A549 (cell line): ENCODE measurements around the gene PLPP3. TPM values are rescaled to one million over a fixed set of nuclear protein-coding genes. Genes with fewer than 3 reads are reported as not detected.

Source experiments
- ATAC-seq, 2 experiments: fragments of 200-7000 bp in 1 of 2; fragments of >200 bp in 1 of 2; cut with Nextera tagmentation in 1 of 2; cut with Tn5 transposase in 1 of 2; 3 replicates each; pipeline versions ENCODE4 v1.8.0 to v1.9.1; 2018 to 2020; ENCODE audit warnings: mild to moderate bottlenecking in 1 of 2, moderate library complexity in 1 of 2
- CTCF ChIA-PET: fragments of 300-600 bp; sonication (Branson Sonifier 250); formaldehyde crosslinking; extraction: SDS; loops from one replicate; lab custom pipeline; 2021; ENCODE audit warnings: antibody characterized with exemption, inconsistent platforms; lab: Yijun Ruan, JAX
- POLR2A ChIA-PET: fragments of 350-600 bp; formaldehyde crosslinking; extraction: SDS; loops from one replicate; lab custom pipeline; 2021; ENCODE audit warnings: antibody characterized with exemption, inconsistent platforms; lab: Yijun Ruan, JAX
- DNase-seq, 2 experiments: peaks; one replicate each; pipeline versions ENCODE4 v3.0.0 to v3.0.0-alpha.2; 2011 to 2016; ENCODE audit warnings: low read depth in 1 of 2, low spot score in 1 of 2
- FAIRE-seq: peaks from 2 replicates; lab custom pipeline; 2011; peaks lifted over from hg19 to GRCh38; lab: Jason Lieb, UNC
- H3K27ac ChIP-seq, 2 experiments: fragments of >200 bp; sonication (Bioruptor Twin); formaldehyde crosslinking; 3 replicates each; pipeline ENCODE4 v1.5.1; 2016 to 2017
- H3K4me1 ChIP-seq: fragments of >200 bp; sonication (Bioruptor Twin); formaldehyde crosslinking; 3 replicates; pipeline ENCODE4 v1.6.1; 2016
- H3K4me2 ChIP-seq: fragments of >200 bp; sonication (Bioruptor Twin); formaldehyde crosslinking; 3 replicates; pipeline ENCODE4 v1.6.1; 2016
- H3K4me3 ChIP-seq: fragments of >200 bp; sonication (Bioruptor Twin); formaldehyde crosslinking; 3 replicates; pipeline ENCODE4 v1.5.1; 2016
- H3K9me3 ChIP-seq: fragments of >200 bp; sonication (Bioruptor Twin); formaldehyde crosslinking; 3 replicates; pipeline ENCODE4 v1.6.1; 2016
- ATOH8 ChIP-seq: fragments of 250-450 bp; sonication (Bioruptor Pico); IDR thresholded peaks from 2 replicates; pipeline ENCODE4 v1.5.0; 2020; ENCODE audit warnings: low read depth, mild to moderate bottlenecking, moderate library complexity
- BCL3 ChIP-seq: fragments of >200 bp; sonication (Bioruptor Twin); formaldehyde crosslinking; IDR thresholded peaks from 3 replicates; pipeline ENCODE4 v1.6.1; 2016
- BHLHE40 ChIP-seq: IDR thresholded peaks from 2 replicates; pipeline ENCODE4 v1.6.1; 2012; ENCODE audit warnings: low read depth, low read length, inconsistent platforms
- CHD2 ChIP-seq: fragments of 150-350 bp; IDR thresholded peaks from 2 replicates; pipeline ENCODE4 v1.6.1; 2014; ENCODE audit warnings: low read length; ENCODE audit not compliant: partially characterized antibody
- E2F6 ChIP-seq: IDR thresholded peaks from 2 replicates; pipeline ENCODE4 v1.6.1; 2012; ENCODE audit warnings: low read depth, borderline replicate concordance
- FOSL2 ChIP-seq, 2 experiments: fragments of 450-650 bp in 1 of 2; fragments of >200 bp in 1 of 2; sonication (Bioruptor Twin) in 1 of 2; formaldehyde crosslinking; IDR thresholded peaks; 2 replicates each; pipeline versions ENCODE4 v1.5.0 to v1.6.1; 2016 to 2020; ENCODE audit warnings: mild to moderate bottlenecking in 1 of 2, moderate library complexity in 1 of 2
- FOXS1 ChIP-seq: fragments of 250-450 bp; sonication (Bioruptor Pico); IDR thresholded peaks from 2 replicates; pipeline ENCODE4 v1.5.0; 2020; ENCODE audit warnings: mild to moderate bottlenecking, moderate library complexity
- GATA3 ChIP-seq: IDR thresholded peaks from 2 replicates; pipeline ENCODE4 v1.6.1; 2012; ENCODE audit warnings: borderline replicate concordance
- HES2 ChIP-seq: fragments of >200 bp; sonication (Bioruptor Twin); formaldehyde crosslinking; IDR thresholded peaks from 2 replicates; pipeline ENCODE4 v1.6.1; 2016
- HEYL ChIP-seq: fragments of 250-450 bp; sonication (Bioruptor Pico); IDR thresholded peaks from 2 replicates; pipeline ENCODE4 v1.8.0; 2021; ENCODE audit warnings: mild to moderate bottlenecking, moderate library complexity
- HMGXB4 ChIP-seq: fragments of 250-450 bp; sonication (Bioruptor Pico); IDR thresholded peaks from 2 replicates; pipeline ENCODE4 v1.5.0; 2021; ENCODE audit warnings: mild to moderate bottlenecking, moderate library complexity, borderline replicate concordance
- HOXA7 ChIP-seq: fragments of 250-450 bp; sonication (Bioruptor Pico); IDR thresholded peaks from 2 replicates; pipeline ENCODE4 v1.5.0; 2020; ENCODE audit warnings: mild to moderate bottlenecking, moderate library complexity
- HOXB5 ChIP-seq: fragments of 250-450 bp; sonication (Bioruptor Pico); IDR thresholded peaks from 2 replicates; pipeline ENCODE4 v1.5.0; 2020; ENCODE audit warnings: mild to moderate bottlenecking, moderate library complexity
- JUNB ChIP-seq: fragments of >200 bp; sonication (Bioruptor Twin); formaldehyde crosslinking; IDR thresholded peaks from 2 replicates; pipeline ENCODE4 v1.6.1; 2016
- KDM5A ChIP-seq: fragments of 200-600 bp; sonication (generic); IDR thresholded peaks from 2 replicates; pipeline ENCODE4 v1.6.1; 2016; ENCODE audit warnings: antibody characterized with exemption, mild to moderate bottlenecking
- MAZ ChIP-seq: fragments of 150-350 bp; IDR thresholded peaks from 2 replicates; pipeline ENCODE4 v1.6.1; 2014; ENCODE audit warnings: antibody characterized with exemption, low read depth, low read length, borderline replicate concordance
- MYC ChIP-seq: IDR thresholded peaks from 2 replicates; pipeline ENCODE4 v1.6.1; 2012; ENCODE audit warnings: mild to moderate bottlenecking, inconsistent platforms, low read length, improper control_type of control experiment, borderline replicate concordance
- NFE2L2 ChIP-seq: fragments of 150-350 bp; conservative IDR thresholded peaks from 2 replicates; pipeline ENCODE4 v1.6.1; 2014; ENCODE audit warnings: low read length
- NR3C1 ChIP-seq: fragments of >200 bp; sonication (Bioruptor Twin); formaldehyde crosslinking; IDR thresholded peaks from 3 replicates; pipeline ENCODE4 v1.6.1; 2017
- PHF8 ChIP-seq: fragments of 200-600 bp; sonication (generic); IDR thresholded peaks from 2 replicates; pipeline ENCODE4 v1.6.1; 2016; ENCODE audit warnings: low read depth, mild to moderate bottlenecking, antibody characterized with exemption, moderate library complexity, borderline replicate concordance
- POLR2A ChIP-seq: IDR thresholded peaks from 2 replicates; pipeline ENCODE4 v1.6.1; 2012; ENCODE audit warnings: mild to moderate bottlenecking, low read length
- POLR2AphosphoS2 ChIP-seq: conservative IDR thresholded peaks from 2 replicates; pipeline ENCODE4 v1.6.1; 2012; ENCODE audit warnings: low read length, improper control_type of control experiment, inconsistent platforms
- RAD21 ChIP-seq, 2 experiments: fragments of >200 bp in 1 of 2; sonication (Bioruptor Twin) in 1 of 2; formaldehyde crosslinking in 1 of 2; IDR thresholded peaks in 1 of 2; conservative IDR thresholded peaks in 1 of 2; 2 replicates in 1 of 2; 3 replicates in 1 of 2; pipeline ENCODE4 v1.6.1; 2012 to 2018; ENCODE audit warnings: inconsistent platforms in 1 of 2
- RCOR1 ChIP-seq: fragments of 150-350 bp; IDR thresholded peaks from 2 replicates; pipeline ENCODE4 v1.6.1; 2014; ENCODE audit warnings: antibody characterized with exemption, low read length, low read depth
- RNF2 ChIP-seq: fragments of 200-600 bp; sonication (generic); IDR thresholded peaks from 2 replicates; pipeline ENCODE4 v1.6.1; 2016; ENCODE audit warnings: low read depth, mild to moderate bottlenecking, antibody characterized with exemption, moderate library complexity, borderline replicate concordance
- TFCP2L1 ChIP-seq: fragments of 250-450 bp; sonication (Bioruptor Pico); IDR thresholded peaks from 2 replicates; pipeline ENCODE4 v1.5.0; 2021; ENCODE audit warnings: mild to moderate bottlenecking
- TP53 ChIP-seq: fragments of 250-450 bp; sonication (Bioruptor Pico); IDR thresholded peaks from 2 replicates; pipeline ENCODE4 v1.5.0; 2021; ENCODE audit warnings: mild to moderate bottlenecking, moderate library complexity
- ZFP36 ChIP-seq: fragments of 450-650 bp; IDR thresholded peaks from 2 replicates; pipeline ENCODE4 v1.6.1; 2014; ENCODE audit warnings: borderline replicate concordance; ENCODE audit not compliant: partially characterized antibody
- WGBS: methylation state at CpG from one replicate; pipeline ENCODE4 v1.1.6; 2017; ENCODE audit errors: missing lambda C conversion rate; 5-methylcytosine and 5-hydroxymethylcytosine counted together
- polyA plus RNA-seq, 4 experiments: library from polyadenylated mRNA; depleted of rRNA in 3 of 4; stranded (reverse); fragments of >200 nt; fragmentation: RNase III in 1 of 4; extraction: RNeasy Plus Mini Kit Qiagen cat#74134 plus additional on column Dnase treatment in 1 of 4; gene quantifications; 2 replicates in 3 of 4; 3 replicates in 1 of 4; pipeline ENCODE4 v1.2.3, GENCODE V29; 2011 to 2017
- TF ChIP-seq, protein P1 (sequence below): IDR thresholded peaks from 2 replicates; pipeline ENCODE4 v1.6.1; 2012

Gene PLPP3
- polyA plus RNA-seq, 2 of the 4 experiments (the other 2 are of a cell fraction): 23.6 to 25.6 TPM

DNA sequence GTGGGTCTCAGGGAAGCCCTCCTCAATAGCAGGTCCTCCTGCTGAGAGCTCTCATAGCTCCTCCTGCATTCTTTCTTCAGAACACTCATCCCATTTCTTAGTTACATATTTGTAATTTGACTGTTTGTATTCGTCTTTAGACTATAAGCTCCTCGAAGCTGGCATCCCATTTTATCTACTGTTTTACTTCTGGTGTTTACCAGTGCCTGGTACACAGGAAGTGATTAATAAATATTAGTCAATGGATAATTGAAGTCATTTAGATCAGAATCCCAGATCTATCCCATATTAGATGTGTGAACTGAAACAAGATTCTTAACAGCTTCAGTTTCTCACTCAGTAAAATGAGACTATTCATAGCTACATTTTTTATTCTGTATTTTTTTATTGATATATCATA is 88.7 kb downstream of the PLPP3 start (continued):
- TF ChIP-seq RCOR1 (no peak), POLR2AphosphoS2 (no peak), GATA3 (no peak)

- Histone ChIP-seq H3K9me3 (no peaks in the 10 kb centered on the region), H3K4me1 (0 out of 3 replicates have a peak, but pooled peaks cover 10% of the 10 kb centered on the region), H3K4me3 (no peak overlapping the region), H3K27ac (no peak overlapping the region), H3K4me2 (no peak overlapping the region)
- ChIA-PET CTCF (no interaction called here), POLR2A (no interaction called here)
- 87% methylated on average over 8 of the region's 8 CpGs for WGBS
- no peak for ATAC-seq
- TF ChIP-seq TFCP2L1 (CRISPR knock-in tag) (no peak), FOXS1 (CRISPR knock-in tag) (no peak), BHLHE40 (no peak), HEYL (no peak), E2F6 (no peak), BCL3 (no peak), TP53 (CRISPR knock-in tag) (no peak), RNF2 (no peak)
- TF ChIP-seq, protein P1, sequence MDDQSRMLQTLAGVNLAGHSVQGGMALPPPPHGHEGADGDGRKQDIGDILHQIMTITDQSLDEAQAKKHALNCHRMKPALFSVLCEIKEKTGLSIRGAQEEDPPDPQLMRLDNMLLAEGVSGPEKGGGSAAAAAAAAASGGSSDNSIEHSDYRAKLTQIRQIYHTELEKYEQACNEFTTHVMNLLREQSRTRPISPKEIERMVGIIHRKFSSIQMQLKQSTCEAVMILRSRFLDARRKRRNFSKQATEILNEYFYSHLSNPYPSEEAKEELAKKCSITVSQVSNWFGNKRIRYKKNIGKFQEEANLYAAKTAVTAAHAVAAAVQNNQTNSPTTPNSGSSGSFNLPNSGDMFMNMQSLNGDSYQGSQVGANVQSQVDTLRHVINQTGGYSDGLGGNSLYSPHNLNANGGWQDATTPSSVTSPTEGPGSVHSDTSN: no peak
- no peak for DNase-seq
- no peak for FAIRE-seq
Observed at GRCh38 chr1:56489695-56490094, 89.7 kb downstream of the PLPP3 start.

DNA sequence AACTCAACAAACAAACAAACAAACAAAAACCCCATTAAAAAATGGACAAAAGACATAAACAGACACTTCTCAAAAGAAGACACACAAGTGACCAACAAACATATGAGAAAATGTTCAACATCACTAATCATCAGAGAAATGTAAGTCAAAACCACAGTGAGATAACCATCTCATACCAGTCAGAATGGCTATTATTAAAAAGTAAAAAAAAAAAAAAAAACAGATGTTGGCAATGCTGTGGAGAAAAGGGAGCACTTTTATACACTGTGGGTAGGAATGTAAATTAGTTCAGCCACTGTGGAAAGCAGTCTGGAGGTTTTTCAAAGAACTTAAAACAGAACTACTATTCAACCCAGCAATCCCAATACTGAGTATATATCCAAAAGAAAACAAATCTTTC is 94.7 kb downstream of the PLPP3 start:
- DNase-seq (no peak), ATAC-seq (no peak), FAIRE-seq (peak; percentile 32)
- Histone ChIP-seq H3K4me3 (no peak overlapping the region), H3K27ac (no peak overlapping the region), H3K4me2 (no peak overlapping the region), H3K9me3 (no peaks in the 10 kb centered on the region), H3K4me1 (no peaks in the 10 kb centered on the region)
- ChIA-PET POLR2A (no interaction called here), CTCF (no interaction called here)
- no peak for TF ChIP-seq RCOR1
- TF ChIP-seq PHF8: no peak
- TF ChIP-seq JUNB: no peak
- no peak for TF ChIP-seq CHD2
- TF ChIP-seq ATOH8: no peak
- TF ChIP-seq NR3C1: no peak
- no peak for TF ChIP-seq BHLHE40
- no peak for TF ChIP-seq ZFP36
- no peak for TF ChIP-seq MAZ
- TF ChIP-seq HOXA7: no peak
- TF ChIP-seq NFE2L2: no peak
- TF ChIP-seq RAD21 (conservative IDR thresholded peaks at IDR 0.05 in 1 of 2, IDR thresholded peaks at IDR 0.05 in 1 of 2): no peak
- TF ChIP-seq FOSL2 (IDR thresholded peaks at IDR 0.05): no peak
- TF ChIP-seq FOSL2 (CRISPR knock-in tag; IDR thresholded peaks at IDR 0.05): no peak
- TF ChIP-seq MYC: no peak
- TF ChIP-seq HOXB5 (CRISPR knock-in tag): no peak
- TF ChIP-seq E2F6: no peak
- no peak for TF ChIP-seq HES2
- no peak for TF ChIP-seq POLR2A
- no peak for TF ChIP-seq HMGXB4 (CRISPR knock-in tag)
- no peak for TF ChIP-seq KDM5A
